ENCODE data around the gene GPC5. TPM values are rescaled to one million over a fixed set of nuclear protein-coding genes. Genes with fewer than 3 reads are reported as not detected.
"Not testable (repeated sequence)": the region's sequence is repeated elsewhere in the genome, so short reads cannot be mapped to it uniquely, and the experiment has no call there.

The GPC5 gene
- total RNA-seq, 1 donor from 2014 or later, result 2.5 TPM

GRCh38 chr13:92657565-92657964 lies 1259.1 kb downstream of the GPC5 start:
- DNase-seq (ENCODE audit: low spot score), result no peak

GRCh38 chr13:92658293-92658692 lies 1259.9 kb downstream of the GPC5 start:
- no peak for ATAC-seq
- intact Hi-C loops (cut with DNase I), result no loop called here
- no peak for DNase-seq (ENCODE audit: low spot score)

More at GRCh38 chr13:92657565-92657964, 1259.1 kb downstream of the GPC5 start:
- intact Hi-C loops (cut with DNase I), result no loop called here
- no peak for ATAC-seq

GRCh38 chr13:92661406-92661805 lies 1263.0 kb downstream of the GPC5 start:
- ATAC-seq (no peak), DNase-seq (ENCODE audit: low spot score) (no peak)
- intact Hi-C loops (cut with DNase I), result no loop called here

GRCh38 chr13:92668157-92668556 lies 1269.7 kb downstream of the GPC5 start:
- intact Hi-C loops (cut with DNase I), result no loop called here
- ATAC-seq, result no peak

GRCh38 chr13:92670096-92670495 lies 1271.7 kb downstream of the GPC5 start:
- no peak for DNase-seq (ENCODE audit: low spot score)
- ATAC-seq, result no peak
- intact Hi-C loops (cut with DNase I), result no loop called here

More at GRCh38 chr13:92668157-92668556, 1269.7 kb downstream of the GPC5 start:
- no peak for DNase-seq (ENCODE audit: low spot score)

- intact Hi-C loops (cut with DNase I), result no loop called here
- no peak for ATAC-seq
- no peak for DNase-seq (ENCODE audit: low spot score)
Observed at GRCh38 chr13:92671821-92672220, 1273.4 kb downstream of the GPC5 start.

GRCh38 chr13:92676246-92676645 lies 1277.8 kb downstream of the GPC5 start:
- ATAC-seq (no peak), DNase-seq (ENCODE audit: low spot score) (no peak)
- intact Hi-C loops (cut with DNase I), result no loop called here

- DNase-seq (ENCODE audit: low spot score), result no peak
- intact Hi-C loops (cut with DNase I), result no loop called here
- ATAC-seq, result no peak
Observed at GRCh38 chr13:92677571-92677970, 1279.2 kb downstream of the GPC5 start.

- ATAC-seq, result no peak
- intact Hi-C loops (cut with DNase I), result no loop called here
- DNase-seq (ENCODE audit: low spot score), result no peak
Observed at GRCh38 chr13:92679602-92680001, 1281.2 kb downstream of the GPC5 start.

- intact Hi-C loops (cut with DNase I), result no loop called here
Observed at GRCh38 chr13:92681239-92681638, 1282.8 kb downstream of the GPC5 start.

GRCh38 chr13:92682832-92683517 lies 1284.6 kb downstream of the GPC5 start:
- intact Hi-C loops (cut with DNase I), result no loop called here
- no peak for DNase-seq (ENCODE audit: low spot score)
- no peak for ATAC-seq

More at GRCh38 chr13:92681239-92681638, 1282.8 kb downstream of the GPC5 start:
- DNase-seq (ENCODE audit: low spot score) (no peak), ATAC-seq (no peak)

- intact Hi-C loops (cut with DNase I), result no loop called here
- ATAC-seq (no peak), DNase-seq (ENCODE audit: low spot score) (no peak)
Observed at GRCh38 chr13:92694047-92694446, 1295.6 kb downstream of the GPC5 start.

GRCh38 chr13:92695827-92696226 lies 1297.4 kb downstream of the GPC5 start:
- ATAC-seq; intact Hi-C loops (cut with DNase I); DNase-seq (ENCODE audit: low spot score): not testable (repeated sequence)

- no peak for DNase-seq (ENCODE audit: low spot score)
- peak; percentile 62 for ATAC-seq
Observed at GRCh38 chr13:92716749-92717148, 1318.3 kb downstream of the GPC5 start.

GRCh38 chr13:92717857-92718256 lies 1319.4 kb downstream of the GPC5 start:
- ATAC-seq (no peak), DNase-seq (ENCODE audit: low spot score) (no peak)
- intact Hi-C loops (cut with DNase I), result no loop called here

More at GRCh38 chr13:92716749-92717148, 1318.3 kb downstream of the GPC5 start:
- intact Hi-C loops (cut with DNase I), result no loop called here

- ATAC-seq (no peak), DNase-seq (ENCODE audit: low spot score) (no peak)
- intact Hi-C loops (cut with DNase I), result no loop called here
Observed at GRCh38 chr13:92719868-92720267, 1321.4 kb downstream of the GPC5 start.

- intact Hi-C loops (cut with DNase I), result no loop called here
- no peak for ATAC-seq
- DNase-seq (ENCODE audit: low spot score), result no peak
Observed at GRCh38 chr13:92721620-92722019, 1323.2 kb downstream of the GPC5 start.

GRCh38 chr13:92727118-92727517 lies 1328.7 kb downstream of the GPC5 start:
- ATAC-seq (no peak), DNase-seq (ENCODE audit: low spot score) (no peak)
- intact Hi-C loops (cut with DNase I), result loop anchor here (5.0 kb wide), 1 partner anchor 115 kb away; no protein-coding TSS in a partner anchor

GRCh38 chr13:92734068-92734467 lies 1335.6 kb downstream of the GPC5 start:
- intact Hi-C loops (cut with DNase I), result no loop called here
- DNase-seq (ENCODE audit: low spot score) (no peak), ATAC-seq (no peak)

GRCh38 chr13:92734545-92734944 lies 1336.1 kb downstream of the GPC5 start:
- intact Hi-C loops (cut with DNase I), result no loop called here
- no peak for DNase-seq (ENCODE audit: low spot score)
- ATAC-seq, result no peak

GRCh38 chr13:92735909-92736308 lies 1337.5 kb downstream of the GPC5 start:
- no peak for DNase-seq (ENCODE audit: low spot score)
- intact Hi-C loops (cut with DNase I), result no loop called here
- ATAC-seq, result no peak
